Endodermal cell (in vitro differentiated cells): ENCODE results near the gene PPFIA3. TPM values are rescaled to one million over a fixed set of nuclear protein-coding genes. Genes with fewer than 3 reads are reported as not detected.

Experiments used
- DNase-seq: peaks from one replicate; pipeline ENCODE4 v3.0.0-alpha.2; 2017
- H3K27ac ChIP-seq: 2 replicates; pipeline ENCODE4 v1.5.1; 2013; ENCODE audit warnings: mild to moderate bottlenecking, low read depth, low read length, moderate library complexity
- H3K27me3 ChIP-seq: 2 replicates; pipeline ENCODE4 v1.6.1; 2013; ENCODE audit warnings: mild to moderate bottlenecking, low read length, moderate library complexity; ENCODE audit not compliant: insufficient read depth, control insufficient read depth, poor library complexity, severe bottlenecking
- H3K36me3 ChIP-seq: 2 replicates; pipeline ENCODE4 v1.7.0; 2013; ENCODE audit warnings: mild to moderate bottlenecking, low read length, moderate library complexity; ENCODE audit not compliant: control insufficient read depth, insufficient read depth
- H3K4me1 ChIP-seq: one replicate; pipeline ENCODE4 v1.7.0; 2013; ENCODE audit warnings: low read length; ENCODE audit not compliant: control insufficient read depth, insufficient read depth
- H3K4me3 ChIP-seq: 2 replicates; pipeline ENCODE4 v1.5.1; 2013; ENCODE audit warnings: mild to moderate bottlenecking, low read length, moderate library complexity
- H3K9ac ChIP-seq: 2 replicates; pipeline ENCODE4 v1.6.1; 2013; ENCODE audit warnings: mild to moderate bottlenecking, low read length, moderate library complexity; ENCODE audit not compliant: poor library complexity, severe bottlenecking; ENCODE audit errors: extremely low read depth
- H3K9me3 ChIP-seq: 2 replicates; pipeline ENCODE4 v1.6.1; 2013; ENCODE audit warnings: mild to moderate bottlenecking, low read length, moderate library complexity; ENCODE audit not compliant: control insufficient read depth
- H3K27ac Mint-ChIP-seq: 2 replicates; pipeline ENCODE4 v1.8.0; 2020; ENCODE audit warnings: mixed read lengths
- H3K27me3 Mint-ChIP-seq: 2 replicates; pipeline ENCODE4 v1.8.0; 2021; ENCODE audit warnings: mild to moderate bottlenecking, mixed read lengths; ENCODE audit not compliant: insufficient read depth
- H3K36me3 Mint-ChIP-seq: 2 replicates; pipeline ENCODE4 v1.8.0; 2020; ENCODE audit warnings: low read depth, mixed read lengths
- H3K4me1 Mint-ChIP-seq: 2 replicates; pipeline ENCODE4 v1.8.0; 2020; ENCODE audit warnings: mixed read lengths
- H3K4me3 Mint-ChIP-seq: 2 replicates; pipeline ENCODE4 v1.8.0; 2020; ENCODE audit warnings: mild to moderate bottlenecking, moderate library complexity, mixed read lengths
- H3K9me3 Mint-ChIP-seq: 2 replicates; pipeline ENCODE4 v1.8.0; 2020; ENCODE audit warnings: mild to moderate bottlenecking, mixed read lengths
- WGBS, 2 experiments: methylation state at CpG; one replicate each; pipeline versions ENCODE4 v1.1.5 to v1.1.7; 2013; ENCODE audit warnings: missing lambda C conversion rate in 2 of 2, mixed read lengths in 1 of 2; ENCODE audit not compliant: insufficient coverage in 1 of 2, insufficient read length in 1 of 2; 5-methylcytosine and 5-hydroxymethylcytosine counted together
- total RNA-seq, 2 donors: library from RNA; stranded (reverse); fragmentation: NEBNext Ultra II Directional in 1 of 2; extraction: Animal tissue kit (Norgen Biotek cat#: 25700) in 1 of 2; gene quantifications; 2 replicates in 1 of 2; 3 replicates in 1 of 2; pipeline ENCODE4 v1.2.1, GENCODE V29; 2021
- TF ChIP-seq, protein P1 (sequence below): fragments of 200-600 bp; sonication (generic); conservative IDR thresholded peaks from 2 replicates; pipeline ENCODE4 v1.5.0; 2021; ENCODE audit warnings: antibody characterized with exemption, mild to moderate bottlenecking

The PPFIA3 gene
- total RNA-seq, 2 donors from 2014 or later: 7.4 to 16.5 TPM

DNA sequence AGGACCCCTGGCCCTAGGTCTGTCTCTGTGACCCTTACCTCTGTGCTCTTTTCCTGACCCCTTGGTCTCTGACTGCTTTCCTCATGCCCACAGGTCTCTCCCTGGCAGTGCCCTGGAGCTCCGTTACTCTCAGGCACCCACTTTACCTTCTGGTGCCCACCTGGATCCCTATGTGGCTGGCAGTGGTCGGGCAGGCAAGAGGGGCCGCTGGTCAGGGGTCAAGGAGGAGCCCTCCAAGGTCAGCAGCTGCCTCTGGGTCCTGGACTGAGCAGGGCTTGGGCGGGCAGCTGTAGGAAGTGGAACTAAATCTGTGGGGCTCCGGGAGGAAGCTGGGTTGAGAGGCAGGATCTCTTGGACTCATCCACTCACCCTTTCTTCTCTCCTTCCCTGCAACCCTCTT lies 16.3 kb downstream of the PPFIA3 start:
- peaks cover 4% of the 10 kb centered on the region for H3K36me3 Mint-ChIP-seq
- H3K27ac Mint-ChIP-seq: no peak overlapping the region
- H3K9me3 Mint-ChIP-seq: peaks cover 2% of the 10 kb centered on the region
- no peak overlapping the region for H3K27ac ChIP-seq
- H3K4me3 ChIP-seq: no peak overlapping the region
- TF ChIP-seq, protein P1, sequence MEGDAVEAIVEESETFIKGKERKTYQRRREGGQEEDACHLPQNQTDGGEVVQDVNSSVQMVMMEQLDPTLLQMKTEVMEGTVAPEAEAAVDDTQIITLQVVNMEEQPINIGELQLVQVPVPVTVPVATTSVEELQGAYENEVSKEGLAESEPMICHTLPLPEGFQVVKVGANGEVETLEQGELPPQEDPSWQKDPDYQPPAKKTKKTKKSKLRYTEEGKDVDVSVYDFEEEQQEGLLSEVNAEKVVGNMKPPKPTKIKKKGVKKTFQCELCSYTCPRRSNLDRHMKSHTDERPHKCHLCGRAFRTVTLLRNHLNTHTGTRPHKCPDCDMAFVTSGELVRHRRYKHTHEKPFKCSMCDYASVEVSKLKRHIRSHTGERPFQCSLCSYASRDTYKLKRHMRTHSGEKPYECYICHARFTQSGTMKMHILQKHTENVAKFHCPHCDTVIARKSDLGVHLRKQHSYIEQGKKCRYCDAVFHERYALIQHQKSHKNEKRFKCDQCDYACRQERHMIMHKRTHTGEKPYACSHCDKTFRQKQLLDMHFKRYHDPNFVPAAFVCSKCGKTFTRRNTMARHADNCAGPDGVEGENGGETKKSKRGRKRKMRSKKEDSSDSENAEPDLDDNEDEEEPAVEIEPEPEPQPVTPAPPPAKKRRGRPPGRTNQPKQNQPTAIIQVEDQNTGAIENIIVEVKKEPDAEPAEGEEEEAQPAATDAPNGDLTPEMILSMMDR: no peak
- no peak for DNase-seq
- no peaks in the 10 kb centered on the region for H3K27me3 ChIP-seq
- H3K27me3 Mint-ChIP-seq: peaks cover 18% of the 10 kb centered on the region
- H3K9ac ChIP-seq: no peak overlapping the region
- 97 to 100% methylated on average over 2 to 5 of the region's 5 CpGs for WGBS, 2 experiments
- H3K4me1 ChIP-seq: no peaks in the 10 kb centered on the region
- H3K9me3 ChIP-seq: no peaks in the 10 kb centered on the region
- no peak overlapping the region for H3K4me3 Mint-ChIP-seq
- peaks cover 3% of the 10 kb centered on the region for H3K4me1 Mint-ChIP-seq
- no peaks in the 10 kb centered on the region for H3K36me3 ChIP-seq

DNA sequence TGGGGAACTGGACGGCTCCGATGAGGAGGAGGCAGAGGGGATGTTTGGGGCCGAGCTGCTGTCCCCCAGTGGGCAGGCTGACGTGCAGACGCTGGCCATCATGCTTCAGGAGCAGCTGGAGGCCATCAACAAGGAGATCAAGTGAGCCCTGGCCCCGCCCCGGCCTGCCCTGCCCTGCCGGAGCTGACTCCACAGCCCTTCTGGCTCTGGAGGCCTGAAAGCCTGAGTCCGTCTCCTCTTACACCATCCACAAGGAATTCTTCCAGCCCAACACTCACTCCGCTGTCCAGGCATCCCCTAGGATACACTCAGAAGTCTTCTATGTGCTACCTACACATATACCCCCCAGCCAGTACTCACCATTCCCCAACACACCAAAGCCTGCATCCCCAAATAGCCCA lies 17.4 kb downstream of the PPFIA3 start:
- H3K9me3 ChIP-seq: no peaks in the 10 kb centered on the region
- peaks cover 23% of the 10 kb centered on the region for H3K27me3 Mint-ChIP-seq
- no peak overlapping the region for H3K4me3 Mint-ChIP-seq
- no peak overlapping the region for H3K9ac ChIP-seq
- 86 to 88% methylated on average over 3 to 10 of the region's 10 CpGs for WGBS, 2 experiments
- peaks cover 2% of the 10 kb centered on the region for H3K9me3 Mint-ChIP-seq
- H3K27me3 ChIP-seq: no peaks in the 10 kb centered on the region
- H3K4me3 ChIP-seq: no peak overlapping the region
- no peaks in the 10 kb centered on the region for H3K4me1 ChIP-seq
- H3K36me3 ChIP-seq: no peaks in the 10 kb centered on the region
- peaks cover 4% of the 10 kb centered on the region for H3K36me3 Mint-ChIP-seq
- H3K27ac Mint-ChIP-seq: no peak overlapping the region
- TF ChIP-seq, protein P1: no peak
- H3K4me1 Mint-ChIP-seq: peaks cover 3% of the 10 kb centered on the region
- no peak for DNase-seq
- no peak overlapping the region for H3K27ac ChIP-seq

GRCh38 chr19:49140951-49141350 lies 21.6 kb downstream of the PPFIA3 start:
- WGBS, 2 experiments: 83 to 88% methylated on average over 6 to 7 of the region's 7 CpGs
- no peak overlapping the region for H3K27ac ChIP-seq
- H3K4me3 Mint-ChIP-seq: no peak overlapping the region
- H3K9ac ChIP-seq: no peak overlapping the region
- H3K36me3 ChIP-seq: no peaks in the 10 kb centered on the region
- peaks cover 20% of the 10 kb centered on the region for H3K27me3 Mint-ChIP-seq
- peaks cover 6% of the 10 kb centered on the region for H3K4me1 Mint-ChIP-seq
- no peak overlapping the region for H3K27ac Mint-ChIP-seq
- H3K9me3 ChIP-seq: no peaks in the 10 kb centered on the region
- peaks cover 3% of the 10 kb centered on the region for H3K36me3 Mint-ChIP-seq
- no peaks in the 10 kb centered on the region for H3K27me3 ChIP-seq
- TF ChIP-seq, protein P1: no peak
- H3K9me3 Mint-ChIP-seq: peaks cover 2% of the 10 kb centered on the region
- DNase-seq: no peak
- H3K4me3 ChIP-seq: no peak overlapping the region
- no peaks in the 10 kb centered on the region for H3K4me1 ChIP-seq
